Transverse colon (tissue), 4 donors: Measurements from ENCODE around the gene GPR158. TPM values are rescaled to one million over a fixed set of nuclear protein-coding genes. Genes with fewer than 3 reads are reported as not detected.

Experiments
- DNase-seq: peaks from one replicate; pipeline ENCODE4 v3.0.0-alpha.2; 2019
- H3K27ac ChIP-seq, 4 donors: fragments of 200-600 bp; sonication (generic); 2 replicates each; pipeline ENCODE4 v1.5.1; 2016 to 2018; ENCODE audit warnings: inconsistent platforms in 4 of 4
- H3K27me3 ChIP-seq: fragments of 200-600 bp; sonication (generic); 2 replicates; pipeline ENCODE4 v1.5.1; 2017; ENCODE audit warnings: inconsistent platforms
- H3K36me3 ChIP-seq, 4 donors: fragments of 200-600 bp; sonication (generic); 2 replicates each; pipeline ENCODE4 v1.5.1; 2017 to 2019; ENCODE audit warnings: inconsistent platforms in 4 of 4
- H3K4me1 ChIP-seq, 4 donors: fragments of 200-600 bp; sonication (generic); 2 replicates each; pipeline ENCODE4 v1.5.1; 2017 to 2020; ENCODE audit warnings: inconsistent platforms in 4 of 4
- H3K4me3 ChIP-seq, 4 donors: fragments of 200-600 bp; sonication (generic); 1 replicate in 1 of 4; 2 replicates in 3 of 4; pipeline versions ENCODE4 v1.5.1 to v1.6.1; 2017 to 2019; ENCODE audit warnings: inconsistent platforms in 4 of 4
- H3K9me3 ChIP-seq, 2 donors: fragments of 200-600 bp; sonication (generic); 2 replicates each; pipeline ENCODE4 v1.5.1; 2017 to 2019; ENCODE audit warnings: inconsistent platforms in 2 of 2
- CTCF ChIP-seq, 5 experiments: fragments of 200-600 bp in 3 of 5; fragments of 450-650 bp in 2 of 5; sonication (generic) in 3 of 5; IDR thresholded peaks; 1 replicate in 2 of 5; 2 replicates in 3 of 5; pipeline ENCODE4 v1.5.1; 2016 to 2017; ENCODE audit warnings: antibody characterized with exemption in 5 of 5, inconsistent platforms in 3 of 5, mild to moderate bottlenecking in 2 of 5, moderate library complexity in 1 of 5
- EP300 ChIP-seq: sonication (generic); formaldehyde crosslinking; IDR thresholded peaks from one replicate; pipeline ENCODE4 v1.6.1; 2017; ENCODE audit warnings: antibody characterized with exemption, low read depth
- POLR2A ChIP-seq: fragments of 450-650 bp; IDR thresholded peaks from one replicate; pipeline ENCODE4 v1.6.1; 2016; ENCODE audit warnings: antibody characterized with exemption, mild to moderate bottlenecking, moderate library complexity
- POLR2AphosphoS5 ChIP-seq, 3 donors: sonication (generic); formaldehyde crosslinking; IDR thresholded peaks; one replicate each; pipeline ENCODE4 v1.6.1; 2016; ENCODE audit warnings: antibody characterized with exemption in 3 of 3
- WGBS, 2 donors: methylation state at CpG; one replicate each; pipeline ENCODE4 v1.1.5; 2018; ENCODE audit warnings: low coverage in 1 of 2; 5-methylcytosine and 5-hydroxymethylcytosine counted together
- in situ Hi-C, 4 donors: fragments of 200-750 bp; cut with MboI; loops; one replicate each; pipeline versions ENCODE4 v1.15.0 to v1.15.1; 2017; ENCODE audit warnings: low sequenced_read_pairs in 3 of 4, low pct_ligation_motif_present in 1 of 4, low pct_unique_long_range_greater_than_20kb in 1 of 4
- intact Hi-C: fragments of 100-400 bp; cut with DNase I; formaldehyde crosslinking; loops from one replicate; pipeline ENCODE4 v1.15.1; 2023; ENCODE audit warnings: low total_unique reads
- total RNA-seq, 4 donors: library from RNA; depleted of rRNA; stranded (reverse); fragments of >200 nt; gene quantifications; one replicate each; pipeline ENCODE4 v1.1.0, GENCODE V29; 2016

The GPR158 gene
- total RNA-seq, 4 donors from 2014 or later: 0.16 to 0.27 TPM; not detected in 2

- Histone ChIP-seq H3K9me3 (no peaks in the 10 kb centered on the region), H3K36me3 (no peaks in the 10 kb centered on the region), H3K4me3 (no peak overlapping the region), H3K27ac (no peak overlapping the region), H3K4me1 (no peaks in the 10 kb centered on the region), H3K27me3 (no peaks in the 10 kb centered on the region)
- DNase-seq: no peak
- in situ Hi-C loops (no loop called here), intact Hi-C loops (no loop called here)
- TF ChIP-seq EP300 (no peak), POLR2AphosphoS5 (IDR thresholded peaks at IDR 0.05) (no peak), POLR2A (no peak), CTCF (IDR thresholded peaks at IDR 0.05) (no peak)
- WGBS, 2 donors: 75 to 80% methylated on average over 4 of the region's 4 CpGs
Observed at GRCh38 chr10:25451401-25451800, 276.6 kb downstream of the GPR158 start.

DNA sequence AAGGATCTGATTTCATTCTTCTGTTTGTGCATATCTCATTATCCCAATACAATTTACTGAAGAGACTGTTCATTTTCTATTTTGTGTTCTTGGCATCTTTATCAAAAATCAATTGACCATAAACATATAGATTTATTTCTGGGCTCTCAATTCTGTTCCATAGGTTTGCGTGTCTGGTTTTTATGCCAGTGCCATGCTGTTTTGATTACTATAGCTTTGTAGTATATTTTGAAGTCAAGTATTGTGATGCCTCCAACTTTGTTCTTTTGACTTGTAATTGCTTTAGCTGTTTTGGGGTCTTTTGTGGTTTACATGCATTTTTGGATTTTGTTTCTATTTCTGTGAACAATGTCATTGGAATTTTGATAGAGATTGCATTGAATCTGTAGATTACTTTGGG lies 278.8 kb downstream of the GPR158 start:
- Histone ChIP-seq H3K4me1 (no peaks in the 10 kb centered on the region), H3K27ac (no peak overlapping the region), H3K36me3 (no peaks in the 10 kb centered on the region), H3K9me3 (no peaks in the 10 kb centered on the region), H3K4me3 (no peak overlapping the region), H3K27me3 (no peaks in the 10 kb centered on the region)
- in situ Hi-C loops: no loop called here
- 93% methylated on average over 1 of the region's 1 CpG for WGBS, 2 donors
- no peak for TF ChIP-seq EP300
- no peak for TF ChIP-seq POLR2A
- no peak for TF ChIP-seq CTCF (IDR thresholded peaks at IDR 0.05)
- TF ChIP-seq POLR2AphosphoS5 (IDR thresholded peaks at IDR 0.05): no peak
- no peak for DNase-seq
- intact Hi-C loops: no loop called here

GRCh38 chr10:25455980-25456567 lies 281.3 kb downstream of the GPR158 start:
- 27 to 38% methylated on average over 4 of the region's 4 CpGs for WGBS, 2 donors
- Histone ChIP-seq H3K27ac (no peak overlapping the region), H3K36me3 (no peaks in the 10 kb centered on the region), H3K27me3 (no peaks in the 10 kb centered on the region), H3K4me3 (no peak overlapping the region), H3K4me1 (no peaks in the 10 kb centered on the region), H3K9me3 (no peaks in the 10 kb centered on the region)
- DNase-seq: no peak
- intact Hi-C loops: no loop called here
- TF ChIP-seq CTCF (IDR thresholded peaks at IDR 0.05): no peak
- TF ChIP-seq POLR2AphosphoS5 (IDR thresholded peaks at IDR 0.05): no peak
- TF ChIP-seq EP300: no peak
- no peak for TF ChIP-seq POLR2A
- in situ Hi-C loops: no loop called here

- in situ Hi-C loops (no loop called here), intact Hi-C loops (no loop called here)
- H3K27me3 ChIP-seq: no peaks in the 10 kb centered on the region
- no peak overlapping the region for H3K27ac ChIP-seq
- H3K4me1 ChIP-seq: no peaks in the 10 kb centered on the region
- no peaks in the 10 kb centered on the region for H3K9me3 ChIP-seq
- no peak for TF ChIP-seq POLR2AphosphoS5 (IDR thresholded peaks at IDR 0.05)
- TF ChIP-seq EP300: no peak
- no peak for TF ChIP-seq CTCF (IDR thresholded peaks at IDR 0.05)
- TF ChIP-seq POLR2A: no peak
- no peak overlapping the region for H3K4me3 ChIP-seq
- H3K36me3 ChIP-seq: no peaks in the 10 kb centered on the region
- DNase-seq: no peak
- 84% methylated on average over 2 of the region's 2 CpGs for WGBS, 2 donors
Observed at GRCh38 chr10:25457552-25457951, 282.8 kb downstream of the GPR158 start.
